NCI-H748 treated with DMSO at 0.1 percent for 48 hours (cell line): ENCODE measurements around the gene TM4SF20.
A peak's percentile ranks its signal among the peaks of the same experiment; 100 is the strongest.
"Not testable (repeated sequence)": the region's sequence is repeated elsewhere in the genome, so short reads cannot be mapped to it uniquely, and the experiment has no call there.

Experiments
- DNase-seq: peaks from one replicate; lab custom pipeline; 2025; lab: John Stamatoyannopoulos, UW

The TM4SF20 gene

GRCh38 chr2:227367427-227367795, 11.7 kb downstream of the TM4SF20 start:
- DNase-seq = no peak

DNA sequence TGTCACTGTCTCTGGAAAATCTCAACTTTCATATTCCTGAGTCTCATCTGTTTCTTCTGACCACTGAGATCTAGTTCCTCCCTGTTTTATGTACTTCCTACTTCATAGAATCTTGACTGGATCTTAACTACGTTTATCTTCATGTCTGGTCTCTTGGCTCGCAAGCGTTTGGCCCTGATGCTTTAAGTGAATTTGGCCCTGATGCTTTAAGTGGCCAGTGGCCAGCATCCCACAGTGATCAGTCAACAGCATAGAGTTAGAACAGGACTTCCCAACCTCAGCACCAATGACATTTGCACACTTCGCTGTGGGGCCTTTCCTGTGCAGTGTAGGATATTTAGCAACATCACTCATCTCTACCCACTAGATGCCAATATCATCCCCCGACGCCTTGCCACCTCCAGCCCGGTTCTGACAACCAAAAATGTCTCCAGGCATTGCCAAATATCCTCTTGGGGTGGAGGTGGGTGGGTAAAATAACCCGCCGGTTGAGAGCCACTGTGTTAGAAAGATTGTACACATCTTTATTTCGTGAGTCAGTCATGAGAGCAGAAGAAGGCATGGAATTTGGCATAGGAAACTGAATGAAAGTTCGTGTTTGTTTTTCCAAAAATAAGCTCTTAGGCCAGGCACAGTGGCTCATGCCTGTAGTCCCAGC, 12.2 kb downstream of the TM4SF20 start:
- DNase-seq = no peak

GRCh38 chr2:227365833-227366232, 13.3 kb downstream of the TM4SF20 start:
- no peak for DNase-seq

DNA sequence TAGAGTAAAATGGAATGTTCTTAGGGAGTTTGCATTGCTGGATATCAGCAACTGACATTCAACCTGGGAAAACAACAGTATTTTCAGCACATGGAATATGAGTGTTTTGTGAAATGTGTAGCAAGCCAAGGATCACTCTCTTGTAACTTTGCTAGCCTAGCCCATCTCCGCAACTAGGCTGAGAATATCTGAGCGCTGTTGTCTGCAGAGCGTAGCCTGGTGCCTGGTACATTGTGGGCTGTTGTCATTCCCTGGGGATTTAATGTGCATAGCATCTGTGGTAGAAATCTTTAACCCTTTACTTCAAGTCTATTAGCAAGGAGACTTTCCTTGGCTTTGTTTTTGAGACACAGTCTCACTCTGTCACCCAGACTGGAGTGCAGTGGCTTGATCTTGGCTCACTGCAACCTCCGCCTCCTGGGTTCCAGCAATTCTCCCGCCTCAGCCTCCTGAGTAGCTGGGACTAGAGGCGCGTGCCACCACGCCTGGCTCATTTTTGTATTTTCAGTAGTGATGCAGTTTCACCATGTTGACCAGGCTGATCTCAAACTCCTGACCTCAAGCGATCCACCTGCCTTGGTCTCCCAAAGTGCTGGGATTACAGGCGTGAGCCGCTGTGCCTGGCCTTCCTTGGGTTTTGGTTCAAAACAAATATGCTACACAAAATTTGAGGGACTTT, 14.4 kb downstream of the TM4SF20 start:
- not testable (repeated sequence) for DNase-seq

DNA sequence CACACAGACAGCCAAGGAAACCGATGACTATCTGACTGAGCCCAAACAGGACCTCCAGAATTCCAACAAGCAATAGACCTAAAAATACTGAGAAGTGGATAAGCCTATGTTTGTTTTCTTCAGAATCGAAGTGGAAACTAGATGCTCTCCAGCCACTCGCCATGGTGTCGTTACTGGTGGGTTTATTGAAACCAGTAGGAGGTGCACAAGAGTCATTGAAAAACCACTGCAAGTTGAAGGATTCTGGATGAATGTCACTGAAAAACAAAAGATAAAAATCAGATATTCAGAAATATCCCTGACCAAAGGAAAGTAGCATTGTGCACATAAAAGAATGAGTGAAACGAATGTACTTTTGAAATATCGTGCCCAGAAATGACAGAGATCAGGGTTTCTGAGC, 15.3 kb downstream of the TM4SF20 start:
- no peak for DNase-seq

DNA sequence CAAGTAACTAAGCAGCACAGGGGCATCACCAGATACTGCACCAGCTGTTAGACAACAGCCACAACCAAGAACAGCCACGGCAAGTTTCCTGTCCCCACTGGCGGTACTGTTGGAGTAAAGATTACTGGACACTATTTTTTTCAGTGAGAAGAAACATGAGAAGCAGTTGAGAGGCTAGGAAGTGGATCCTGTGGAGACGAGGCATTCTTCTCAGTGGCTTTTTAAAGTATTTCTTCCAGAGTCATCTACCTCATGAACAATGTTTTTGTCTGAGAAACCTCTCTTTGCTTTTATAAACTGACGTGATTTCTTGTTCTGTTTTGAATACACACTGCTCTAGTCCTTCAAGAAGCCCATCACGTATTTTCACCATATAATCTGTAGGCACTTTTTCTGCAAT, 18.8 kb downstream of the TM4SF20 start:
- DNase-seq = no peak

GRCh38 chr2:227351639-227352038, 27.5 kb downstream of the TM4SF20 start:
- no peak for DNase-seq

DNA sequence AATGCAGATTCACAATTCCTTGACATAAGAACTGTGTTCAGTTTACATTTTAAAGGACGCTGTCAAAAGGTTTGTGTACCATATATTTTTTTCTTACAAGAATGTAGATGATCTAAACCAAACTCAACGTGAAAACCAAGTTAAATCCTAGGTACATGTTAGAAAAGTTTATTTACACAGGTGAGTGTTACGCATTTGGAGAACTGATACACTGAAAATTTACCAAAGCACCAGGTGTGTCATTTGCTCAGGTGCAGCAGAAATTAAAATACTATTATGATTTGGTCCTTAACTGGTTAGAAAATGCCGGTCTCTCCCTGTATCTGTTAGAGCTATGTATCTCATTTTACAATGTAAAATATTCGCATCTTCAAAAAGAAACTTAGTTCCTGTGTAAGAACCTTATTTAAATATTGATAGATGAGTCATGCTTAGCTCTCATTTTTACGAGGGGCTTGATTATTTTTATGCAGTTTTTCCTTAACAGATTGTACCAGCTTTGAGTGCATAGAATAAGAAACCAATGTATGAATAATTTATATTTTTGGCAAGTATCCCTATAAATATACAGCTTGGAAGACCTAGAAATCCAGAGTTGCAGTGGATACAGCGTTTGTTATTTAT, 29.0 kb downstream of the TM4SF20 start:
- no peak for DNase-seq

- no peak for DNase-seq
Measured at GRCh38 chr2:227348324-227348723, 30.8 kb downstream of the TM4SF20 start.

DNA sequence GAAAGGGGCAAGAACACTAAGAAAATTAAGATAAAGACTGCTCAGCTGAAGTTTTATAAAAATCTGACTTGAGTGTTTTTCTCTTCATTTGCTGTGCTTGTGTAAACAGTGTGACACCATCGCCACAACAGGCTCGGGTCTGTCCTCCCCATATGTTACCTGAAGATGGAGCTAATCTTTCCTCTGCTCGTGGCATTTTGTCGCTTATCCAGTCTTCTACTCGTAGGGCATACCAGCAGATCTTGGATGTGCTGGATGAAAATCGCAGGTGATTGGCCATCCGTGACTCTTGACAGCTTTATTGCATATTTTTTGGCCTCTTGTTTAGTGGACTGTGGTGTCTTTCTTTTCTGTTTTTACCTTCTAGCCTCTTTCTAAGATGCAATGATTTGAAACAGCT, 32.0 kb downstream of the TM4SF20 start:
- no peak for DNase-seq

- DNase-seq = no peak
Measured at GRCh38 chr2:227344231-227344630, 34.9 kb downstream of the TM4SF20 start.

- no peak for DNase-seq
Measured at GRCh38 chr2:227341553-227341952, 37.6 kb downstream of the TM4SF20 start.

GRCh38 chr2:227340106-227340505, 39.0 kb downstream of the TM4SF20 start:
- no peak for DNase-seq

- no peak for DNase-seq
Measured at GRCh38 chr2:227339098-227339599, 40.0 kb downstream of the TM4SF20 start.

DNA sequence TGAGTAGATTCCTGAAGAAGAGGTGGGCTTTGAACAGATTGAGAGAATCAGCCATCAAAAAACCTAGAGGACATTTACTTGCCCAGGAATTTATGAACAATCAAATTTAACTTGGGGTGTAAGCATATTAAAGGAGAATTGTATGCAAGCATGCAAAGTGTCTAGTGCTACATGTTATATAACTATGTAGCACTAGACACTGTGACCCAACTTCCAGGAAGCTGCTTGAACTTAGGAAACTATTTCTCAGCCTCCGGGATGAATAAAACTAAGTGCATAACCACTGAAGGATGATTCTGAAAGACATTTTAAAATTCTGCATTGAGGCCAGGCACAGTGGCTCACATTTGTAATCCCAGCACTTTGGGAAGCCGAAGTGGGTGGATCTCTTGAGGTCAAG, 41.7 kb downstream of the TM4SF20 start:
- DNase-seq = no peak

DNA sequence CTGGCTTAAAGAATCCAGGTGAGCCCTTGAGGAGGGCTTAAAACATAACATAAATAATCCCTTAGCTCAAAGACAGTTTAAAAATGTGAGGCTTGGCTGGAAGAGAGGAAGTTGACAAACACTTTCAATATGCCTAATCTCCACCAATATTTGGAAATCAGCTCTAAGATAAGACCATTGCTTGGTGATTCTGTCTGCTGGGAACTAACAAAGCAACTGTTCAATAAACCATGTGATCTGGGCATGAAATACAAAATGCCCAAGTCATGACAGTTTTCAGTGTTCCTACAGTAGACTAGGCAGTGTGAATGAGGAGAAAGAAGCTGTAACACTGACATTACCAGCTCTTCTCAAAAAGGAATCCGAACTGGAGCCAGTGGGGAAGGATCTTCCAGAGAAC, 43.4 kb downstream of the TM4SF20 start:
- no peak for DNase-seq

DNA sequence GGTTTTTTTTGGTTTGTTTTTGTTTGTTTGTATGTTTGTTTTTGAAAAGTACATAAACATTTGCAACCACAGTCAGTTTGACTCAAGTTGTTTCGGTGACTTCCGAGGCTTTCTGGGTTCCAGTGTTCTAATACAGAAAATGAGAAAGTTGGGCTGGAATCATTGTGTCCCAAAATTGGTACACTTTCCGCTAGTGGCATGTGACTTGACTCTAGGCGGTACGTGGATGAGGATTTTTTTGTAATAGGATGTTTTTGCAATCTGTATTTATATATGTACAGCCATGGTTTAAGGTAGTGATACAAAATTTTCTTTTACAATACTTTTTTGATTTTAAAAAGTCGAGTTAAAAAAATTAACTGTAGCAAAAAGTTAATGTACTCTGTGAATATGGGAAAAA, 52.3 kb downstream of the TM4SF20 start:
- no peak for DNase-seq

DNA sequence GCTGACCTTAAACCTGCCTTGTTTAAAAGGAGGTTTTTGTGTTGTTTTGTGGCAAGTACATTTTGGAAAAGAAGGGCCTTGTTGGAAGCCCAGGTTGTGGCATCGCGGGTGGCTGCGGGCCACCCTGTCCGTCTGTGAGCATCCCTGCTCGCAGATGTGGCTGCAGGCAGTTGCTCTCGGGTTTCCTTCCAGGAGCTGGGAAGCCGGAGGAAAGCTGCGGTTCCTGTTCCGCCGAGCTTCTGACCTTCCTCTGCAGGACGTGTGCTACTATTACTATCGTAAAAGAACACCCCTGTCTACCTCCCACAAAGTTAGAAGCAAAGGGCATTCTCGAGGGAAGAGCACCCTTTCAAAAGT, 53.3 kb downstream of the TM4SF20 start:
- DNase-seq = peak; percentile 39

DNA sequence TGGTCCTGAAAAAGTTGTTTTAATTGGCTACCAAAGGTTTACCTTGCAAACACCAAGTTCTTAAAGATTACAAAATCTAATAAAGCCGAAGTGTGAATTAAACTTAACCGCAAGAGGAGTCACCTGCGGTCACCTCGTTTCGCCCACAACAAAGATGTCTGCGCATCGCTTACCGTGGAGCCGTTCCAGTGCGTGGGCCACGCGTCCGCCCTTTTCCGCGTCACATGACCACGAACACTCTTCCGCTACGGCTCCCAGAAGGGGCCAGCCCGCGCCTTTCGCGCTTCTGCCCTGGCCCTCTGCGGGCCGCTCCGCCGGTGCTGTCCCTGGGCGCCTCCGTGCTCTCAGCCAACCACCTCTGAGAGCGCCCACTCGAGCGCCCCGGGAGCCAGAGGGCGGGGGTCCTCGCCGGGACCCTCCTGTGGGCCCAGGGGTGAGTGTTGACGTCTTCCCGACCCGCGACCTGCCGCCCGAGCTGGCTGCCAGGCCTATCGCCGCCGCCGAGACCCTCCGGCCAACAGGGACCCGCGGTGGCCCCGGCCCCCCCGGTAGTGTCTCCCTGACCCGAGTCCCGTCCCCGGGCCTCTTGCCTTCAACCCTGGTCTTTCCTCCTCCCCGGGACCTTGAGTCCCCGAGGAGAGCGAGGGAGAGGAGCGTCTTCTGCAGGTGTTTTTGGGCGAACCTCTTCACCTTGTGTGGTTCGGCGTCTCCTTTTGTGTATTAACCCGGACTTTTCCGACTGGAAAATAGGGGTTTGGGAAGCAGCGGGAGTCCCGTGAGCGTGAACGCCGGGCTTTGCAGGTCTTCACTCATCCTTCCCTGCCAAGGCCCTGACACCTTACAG, 53.9 kb downstream of the TM4SF20 start, which contains the start of gene MFF:
Gene MFF, plus strand, starts transcription at position 257 of the 844 bp plus-strand sequence. CDS start 5,415 bp downstream, outside the sequence.
- peak; percentile 78 for DNase-seq

GRCh38 chr2:227324642-227324994, 54.5 kb downstream of the TM4SF20 start:
- DNase-seq = peak; percentile 17

GRCh38 chr2:227323818-227324217, 55.3 kb downstream of the TM4SF20 start:
- no peak for DNase-seq

GRCh38 chr2:227322530-227323205, 56.4 kb downstream of the TM4SF20 start:
- DNase-seq = no peak
